ENCODE measurements around the gene MTTP. TPM values are rescaled to one million over a fixed set of nuclear protein-coding genes. Genes with fewer than 3 reads are reported as not detected.
"Not testable (repeated sequence)": the region's sequence is repeated elsewhere in the genome, so short reads cannot be mapped to it uniquely, and the experiment has no call there.

MTTP gene
- under 1 TPM in 1 of 3 donors, not detected in 2; 0.64 TPM for total RNA-seq

GRCh38 chr4:99574530-99575324, at the start of gene MTTP:
MTTP (plus strand) TSS chr4:99574824; CDS start chr4:99574910, 86 bp downstream.
- Histone ChIP-seq H3K36me3 (no peaks in the 10 kb centered on the region), H3K4me3 (no peak within 1 kb of the TSS), H3K27ac (no peak within 1 kb of the TSS), H3K4me1 (no peaks in the 10 kb centered on the region), H3K9me3 (no peaks in the 10 kb centered on the region), H3K27me3 (peaks cover 0 to 6% of the 10 kb centered on the region in 2 donors)
- intact Hi-C loops (cut with DNase I; ENCODE audit: low total_unique reads), result no loop called here
- no peak for TF ChIP-seq POLR2A (IDR thresholded peaks at IDR 0.05)
- no peak for TF ChIP-seq CTCF (IDR thresholded peaks at IDR 0.05)
- no peak for TF ChIP-seq POLR2AphosphoS5 (IDR thresholded peaks at IDR 0.05)
- DNase-seq (ENCODE audit: low spot score in 2 of 2), result no peak

GRCh38 chr4:99529228-99529627, 45.4 kb upstream of the MTTP start:
- H3K4me3 ChIP-seq, result no peak overlapping the region
- no peaks in the 10 kb centered on the region for H3K27me3 ChIP-seq
- DNase-seq (ENCODE audit: low spot score in 2 of 2), result no peak
- H3K36me3 ChIP-seq, result no peaks in the 10 kb centered on the region
- H3K4me1 ChIP-seq, result no peaks in the 10 kb centered on the region
- TF ChIP-seq POLR2AphosphoS5 (IDR thresholded peaks at IDR 0.05) (no peak), CTCF (IDR thresholded peaks at IDR 0.05) (no peak)
- no peak overlapping the region for H3K27ac ChIP-seq
- intact Hi-C loops (cut with DNase I; ENCODE audit: low total_unique reads), result no loop called here
- no peaks in the 10 kb centered on the region for H3K9me3 ChIP-seq

GRCh38 chr4:99529956-99530355, 44.7 kb upstream of the MTTP start:
- intact Hi-C loops (cut with DNase I; ENCODE audit: low total_unique reads), result no loop called here
- no peaks in the 10 kb centered on the region for H3K9me3 ChIP-seq
- no peaks in the 10 kb centered on the region for H3K36me3 ChIP-seq
- TF ChIP-seq POLR2A (IDR thresholded peaks at IDR 0.05), result no peak
- no peak for TF ChIP-seq POLR2AphosphoS5 (IDR thresholded peaks at IDR 0.05)
- TF ChIP-seq CTCF (IDR thresholded peaks at IDR 0.05), result no peak
- no peaks in the 10 kb centered on the region for H3K27me3 ChIP-seq
- no peak overlapping the region for H3K4me3 ChIP-seq
- no peak overlapping the region for H3K27ac ChIP-seq
- no peaks in the 10 kb centered on the region for H3K4me1 ChIP-seq
- DNase-seq (ENCODE audit: low spot score in 2 of 2), result no peak

- H3K9me3 ChIP-seq; DNase-seq (ENCODE audit: low spot score in 2 of 2); intact Hi-C loops (cut with DNase I; ENCODE audit: low total_unique reads); H3K27me3 ChIP-seq; H3K4me1 ChIP-seq; H3K4me3 ChIP-seq; H3K27ac ChIP-seq; H3K36me3 ChIP-seq: not testable (repeated sequence)
Measured at GRCh38 chr4:99534699-99535098, 39.9 kb upstream of the MTTP start.

GRCh38 chr4:99536271-99536670, 38.4 kb upstream of the MTTP start:
- Histone ChIP-seq H3K4me1 (no peaks in the 10 kb centered on the region), H3K27ac (no peak overlapping the region), H3K27me3 (no peaks in the 10 kb centered on the region), H3K36me3 (no peaks in the 10 kb centered on the region), H3K4me3 (no peak overlapping the region), H3K9me3 (no peaks in the 10 kb centered on the region)
- TF ChIP-seq POLR2A (IDR thresholded peaks at IDR 0.05), result no peak
- no peak for TF ChIP-seq CTCF (IDR thresholded peaks at IDR 0.05)
- no peak for TF ChIP-seq POLR2AphosphoS5 (IDR thresholded peaks at IDR 0.05)
- no peak for DNase-seq (ENCODE audit: low spot score in 2 of 2)
- intact Hi-C loops (cut with DNase I; ENCODE audit: low total_unique reads), result no loop called here

All from breast epithelium (tissue), 4 donors.